HG03064 (cell line): ENCODE measurements around the gene CSK.
"Not testable (repeated sequence)": the region's sequence is repeated elsewhere in the genome, so short reads cannot be mapped to it uniquely, and the experiment has no call there.

Experiments used
- ATAC-seq: cut with Tn5 transposase; IDR thresholded peaks from one replicate; pipeline ENCODE4 v1.9.1; 2021; ENCODE audit warnings: low read depth; ENCODE audit not compliant: unreplicated experiment

The CSK gene

DNA sequence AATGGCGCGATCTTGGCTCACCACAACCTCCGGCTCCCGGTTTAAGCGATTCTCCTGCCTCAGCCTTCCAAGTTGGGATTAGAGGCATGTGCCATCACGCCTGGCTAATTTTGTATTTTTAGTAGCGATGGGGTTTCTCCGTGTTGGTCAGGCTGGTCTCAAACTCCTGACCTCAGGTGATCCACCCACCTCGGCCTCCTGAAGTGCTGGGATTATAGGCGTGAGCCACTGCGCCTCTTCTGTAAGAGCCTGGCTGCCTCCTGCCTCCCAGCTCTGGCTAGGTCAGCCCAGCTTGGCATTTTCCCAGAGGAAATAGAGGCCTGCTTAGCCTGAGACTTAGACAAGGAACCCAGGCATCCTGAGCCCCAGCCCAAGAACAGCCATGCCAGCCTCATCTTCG lies 4.2 kb downstream of the CSK start:
- not testable (repeated sequence) for ATAC-seq

DNA sequence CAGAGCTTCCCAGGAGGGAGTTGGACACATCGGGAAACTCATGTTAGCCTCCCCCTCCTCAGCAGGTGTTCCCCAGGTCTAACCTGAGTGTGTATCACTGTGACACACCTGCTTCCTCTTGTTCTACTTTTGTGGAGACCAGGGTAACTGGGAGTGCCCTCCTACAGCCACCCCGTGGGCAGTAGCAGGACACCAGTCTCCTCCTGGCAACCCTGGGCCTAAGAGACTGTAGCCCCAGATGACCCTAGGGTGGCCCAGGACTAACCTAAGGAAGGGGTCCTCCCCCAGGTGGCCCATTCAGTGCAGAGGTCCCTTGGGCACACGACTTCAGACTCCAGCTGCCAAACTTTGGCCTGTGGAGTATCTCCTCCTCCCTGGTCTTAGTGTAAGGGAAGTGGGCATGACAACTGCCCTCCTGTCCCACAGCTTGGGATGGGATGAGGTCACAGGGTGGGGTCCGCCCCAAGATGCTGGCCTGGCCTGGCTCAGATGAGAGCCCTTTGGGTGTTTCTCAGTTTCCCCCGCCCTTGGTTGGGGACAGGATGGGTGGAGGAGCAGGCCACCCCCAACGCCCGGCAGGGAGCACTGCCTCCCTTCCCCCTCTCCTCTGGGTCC lies 4.8 kb downstream of the CSK start:
- ATAC-seq: no peak

DNA sequence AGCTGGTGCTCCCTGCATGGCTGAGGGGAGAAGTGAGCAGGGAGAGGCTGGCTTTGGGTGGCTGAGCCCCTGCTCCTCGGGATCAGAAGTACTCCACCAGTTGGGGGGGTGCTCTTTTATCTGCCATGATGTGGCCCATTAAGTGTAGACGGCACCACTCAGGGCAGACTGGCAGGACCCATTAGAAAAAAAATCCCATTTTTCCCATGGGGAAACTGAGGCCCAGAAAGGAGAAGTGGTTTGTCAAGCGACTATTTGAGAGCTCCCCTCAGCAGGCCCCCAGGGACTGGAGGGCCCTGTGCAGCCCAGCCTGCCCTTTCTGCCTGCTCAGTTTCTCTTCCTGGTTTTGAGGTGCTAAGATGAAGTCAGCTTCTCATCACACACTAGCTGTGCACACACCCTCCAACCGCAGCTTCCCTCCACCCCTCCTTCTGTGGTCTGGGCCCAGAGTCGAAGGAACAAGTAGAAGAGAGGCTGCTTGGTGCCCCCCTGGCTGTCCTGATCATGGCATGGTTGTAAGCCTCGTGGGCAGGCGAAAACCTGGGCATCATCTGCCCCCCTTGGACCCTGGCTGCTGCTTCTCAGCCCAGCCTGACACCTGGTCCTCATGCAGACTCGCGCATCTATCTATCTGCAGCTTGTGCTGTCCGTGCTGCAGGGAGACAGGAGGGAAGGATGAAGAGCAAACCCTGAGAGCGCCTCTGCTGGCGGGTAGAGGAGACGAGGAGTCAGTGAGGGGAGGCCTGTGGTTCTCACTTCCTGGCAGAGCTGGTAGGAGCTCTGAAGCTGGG lies 5.6 kb downstream of the CSK start:
- ATAC-seq: peak; percentile 36

DNA sequence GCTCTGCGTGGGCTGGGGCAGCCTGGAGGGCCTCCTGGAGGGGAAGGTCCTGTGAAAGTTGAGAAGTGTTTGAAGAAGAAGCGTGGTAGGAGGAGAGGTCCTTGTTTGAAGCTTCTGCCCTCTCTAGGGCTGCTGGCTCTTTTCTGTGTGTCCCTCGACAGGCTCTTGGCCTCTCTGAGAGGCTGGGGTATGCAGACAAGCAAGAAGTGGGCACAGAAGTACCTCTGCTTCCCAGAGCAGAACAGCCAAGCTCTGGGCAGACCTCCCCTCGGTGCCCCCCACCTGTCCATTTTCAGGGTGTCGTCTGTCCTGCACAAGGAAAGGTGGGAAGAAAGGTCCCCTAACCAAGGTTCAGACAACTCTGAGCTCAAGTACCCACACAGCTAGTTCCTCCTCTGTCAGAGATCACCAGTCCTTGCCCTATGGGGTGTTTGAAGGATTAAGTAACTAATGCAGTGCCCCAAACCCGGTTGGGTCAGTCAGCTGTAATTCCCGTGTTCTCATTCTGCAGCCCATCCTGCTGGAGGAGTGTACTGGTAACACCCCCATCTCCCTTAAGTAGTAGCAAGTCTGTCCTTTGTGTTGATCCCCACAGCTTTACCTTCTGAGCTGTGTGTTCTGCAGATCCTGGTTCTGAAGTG lies 6.3 kb downstream of the CSK start:
- ATAC-seq: no peak

DNA sequence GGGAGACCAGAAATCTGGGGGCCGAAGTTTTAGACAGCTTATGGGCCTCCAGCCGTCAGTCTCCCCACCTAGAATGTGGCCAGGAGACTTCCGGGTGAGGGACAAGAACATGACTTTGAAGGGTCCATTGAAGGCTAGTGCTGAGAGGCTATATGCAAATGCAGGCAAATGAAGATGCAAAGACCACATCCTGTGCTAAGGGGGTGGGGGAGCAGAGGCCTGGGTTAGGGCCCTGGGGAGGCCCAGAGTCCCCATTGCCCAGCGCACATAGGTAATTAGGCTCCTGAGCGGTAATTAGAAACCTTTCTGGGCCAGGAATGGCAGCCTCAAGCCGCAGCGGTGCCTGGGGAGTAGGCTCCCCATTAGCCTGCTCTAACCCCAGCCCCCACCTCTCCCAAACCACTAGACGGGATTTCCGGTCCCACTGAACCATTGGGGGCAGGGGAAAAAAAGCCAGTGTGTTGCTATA lies 6.8 kb downstream of the CSK start:
- no peak for ATAC-seq

DNA sequence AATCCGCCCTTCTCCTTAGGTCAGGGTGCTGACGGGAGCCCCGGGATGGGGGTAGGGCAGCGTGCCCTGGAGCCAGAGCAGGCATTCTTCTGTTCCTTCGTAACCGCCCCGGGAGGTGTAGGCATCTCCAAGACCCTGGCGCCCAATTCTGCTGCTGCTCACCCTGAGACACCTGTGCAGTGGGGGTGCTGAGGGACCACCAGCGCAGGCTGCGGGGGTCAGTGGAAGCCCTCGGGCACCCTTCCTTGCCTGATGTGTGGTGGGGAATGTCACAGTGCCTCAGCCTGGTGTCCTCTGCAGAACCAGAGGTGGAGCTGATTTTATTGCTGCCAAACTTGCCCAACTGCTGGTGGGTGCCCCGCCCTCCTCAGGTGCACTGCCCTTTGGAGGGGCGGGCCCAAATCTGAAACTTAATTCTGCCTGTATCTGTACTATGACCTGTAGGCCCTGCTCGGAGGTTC lies 7.3 kb downstream of the CSK start:
- ATAC-seq: no peak

DNA sequence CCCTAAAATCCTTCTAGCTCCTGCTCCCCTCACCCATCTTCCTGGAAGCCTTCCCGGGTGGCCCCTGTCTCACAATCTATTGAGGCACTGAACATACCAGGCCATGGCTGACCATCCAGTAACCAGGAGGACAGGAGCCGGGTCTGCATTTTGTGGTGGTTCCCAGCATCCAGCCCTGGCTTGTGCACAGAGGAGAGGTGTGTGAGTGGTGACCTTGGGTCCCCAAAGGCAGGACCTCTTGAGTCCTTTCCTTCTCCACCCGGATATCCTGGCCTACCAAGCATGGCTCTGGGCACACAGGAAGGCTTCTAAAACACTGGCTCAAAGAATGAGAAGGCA lies 7.8 kb downstream of the CSK start:
- no peak for ATAC-seq

DNA sequence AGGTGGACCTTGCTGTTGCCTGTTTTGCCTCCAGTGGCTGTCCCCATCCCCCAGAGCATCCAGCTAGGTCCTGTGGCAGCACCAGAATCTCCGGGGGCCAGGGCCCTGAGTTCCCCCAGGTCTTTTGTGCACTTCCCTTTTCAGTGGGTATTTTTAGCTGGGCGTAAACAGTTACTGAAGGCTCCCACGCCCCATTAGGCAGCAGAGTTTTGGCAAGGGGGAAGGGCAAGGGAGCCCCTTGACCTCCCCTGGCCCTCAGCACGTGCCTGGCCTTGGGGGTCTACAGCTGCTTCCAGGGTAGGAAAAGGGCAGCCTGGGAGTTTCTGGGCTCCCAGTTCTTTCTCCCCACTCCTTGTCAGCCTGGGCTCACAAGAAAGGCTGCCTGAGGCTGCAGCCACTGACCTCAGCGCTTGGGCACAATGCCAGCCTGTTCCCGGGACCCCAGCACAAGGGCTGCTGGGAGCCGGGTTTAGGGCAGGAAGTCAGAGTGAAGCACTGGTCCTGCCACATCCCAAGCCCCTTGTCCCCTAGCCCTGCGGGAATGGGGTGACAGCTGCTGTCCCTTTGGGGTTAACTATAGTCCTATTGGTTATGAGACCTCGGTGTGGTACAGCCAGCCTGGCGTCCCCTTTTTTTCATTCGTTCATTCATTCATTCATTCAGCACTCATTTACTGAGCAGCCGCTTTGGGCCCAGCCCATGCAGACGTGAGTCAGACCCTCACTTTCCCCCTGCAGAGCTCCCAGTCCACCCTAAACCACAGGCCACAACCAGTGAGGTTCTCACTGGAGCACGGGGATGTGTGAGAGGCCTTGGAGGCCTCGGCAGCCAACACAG lies 8.4 kb downstream of the CSK start:
- ATAC-seq: no peak

DNA sequence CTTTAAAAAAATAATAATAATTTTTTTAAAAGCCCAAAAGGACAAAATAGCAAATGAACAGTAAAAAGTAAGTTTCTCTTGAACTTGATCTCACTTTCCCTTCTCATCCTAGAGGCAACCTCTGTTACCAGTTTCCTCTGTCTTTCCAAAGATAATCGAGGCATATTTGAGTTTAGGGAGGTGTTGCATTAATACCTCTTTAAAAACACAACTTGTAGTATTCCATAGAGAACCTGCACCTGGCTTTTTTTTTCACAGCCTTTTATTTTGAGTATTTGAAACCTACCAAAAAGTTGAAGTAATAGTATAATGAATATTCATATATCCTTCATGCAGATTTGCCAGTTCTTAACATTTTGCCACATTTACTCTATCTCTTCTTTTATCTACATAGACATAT lies 9.1 kb downstream of the CSK start:
- no peak for ATAC-seq

DNA sequence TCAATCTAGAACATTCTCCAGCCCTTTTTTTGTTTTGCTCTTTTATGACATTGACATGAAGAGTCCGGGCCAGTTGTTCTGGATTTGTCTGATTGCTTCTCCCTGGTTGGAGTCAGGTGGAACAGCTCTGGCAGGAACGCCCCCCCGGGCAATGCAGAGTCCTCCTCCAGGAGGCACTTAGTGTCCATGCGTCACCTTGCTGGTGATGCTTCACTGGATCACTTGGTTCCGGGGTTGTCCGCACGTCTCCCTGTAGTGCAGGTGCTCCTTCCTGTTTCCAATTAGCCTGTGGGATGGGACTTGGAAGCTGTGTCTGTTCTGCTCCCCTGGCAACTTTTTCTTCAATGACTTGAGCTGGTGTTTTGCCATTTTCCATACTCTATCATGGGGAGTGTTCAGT lies 9.8 kb downstream of the CSK start:
- ATAC-seq: no peak

DNA sequence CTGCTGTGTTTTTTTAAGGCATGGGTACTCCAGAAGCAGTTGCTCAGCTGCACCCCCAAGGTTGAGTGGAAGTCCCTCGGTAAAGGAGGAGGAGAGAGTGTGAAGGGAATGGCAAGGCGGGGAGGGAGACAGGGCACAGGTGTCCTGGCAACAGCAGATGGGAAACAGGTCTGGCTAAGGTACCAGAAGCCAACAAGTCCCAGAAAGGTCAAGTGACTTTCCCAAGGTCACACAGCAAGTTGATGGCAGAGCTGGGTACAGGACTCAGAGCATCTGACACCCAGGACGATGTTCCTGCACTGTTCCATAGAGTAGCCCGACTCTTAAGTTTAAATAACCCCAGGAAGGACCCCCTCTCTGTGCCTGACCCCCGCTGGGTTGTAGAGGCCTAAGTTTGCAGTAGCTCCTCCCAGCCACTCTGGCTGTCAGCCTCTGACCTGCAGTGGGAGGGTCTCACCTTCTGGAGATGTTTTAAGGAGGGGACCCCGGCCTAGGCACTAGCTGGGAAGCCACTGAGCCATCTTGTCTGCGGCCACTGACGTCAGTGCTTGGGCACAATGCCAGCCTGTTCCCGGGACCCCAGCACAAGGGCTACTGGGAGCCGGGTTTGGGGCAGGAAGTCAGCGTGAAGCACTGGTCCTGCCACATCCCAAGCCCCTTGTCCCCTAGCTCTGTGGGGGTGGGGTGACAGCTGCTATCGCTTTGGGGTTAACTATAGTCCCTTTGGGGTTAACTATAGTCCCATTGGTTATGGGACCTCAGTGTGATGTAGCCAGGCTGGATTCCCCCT lies 10.5 kb downstream of the CSK start:
- no peak for ATAC-seq

DNA sequence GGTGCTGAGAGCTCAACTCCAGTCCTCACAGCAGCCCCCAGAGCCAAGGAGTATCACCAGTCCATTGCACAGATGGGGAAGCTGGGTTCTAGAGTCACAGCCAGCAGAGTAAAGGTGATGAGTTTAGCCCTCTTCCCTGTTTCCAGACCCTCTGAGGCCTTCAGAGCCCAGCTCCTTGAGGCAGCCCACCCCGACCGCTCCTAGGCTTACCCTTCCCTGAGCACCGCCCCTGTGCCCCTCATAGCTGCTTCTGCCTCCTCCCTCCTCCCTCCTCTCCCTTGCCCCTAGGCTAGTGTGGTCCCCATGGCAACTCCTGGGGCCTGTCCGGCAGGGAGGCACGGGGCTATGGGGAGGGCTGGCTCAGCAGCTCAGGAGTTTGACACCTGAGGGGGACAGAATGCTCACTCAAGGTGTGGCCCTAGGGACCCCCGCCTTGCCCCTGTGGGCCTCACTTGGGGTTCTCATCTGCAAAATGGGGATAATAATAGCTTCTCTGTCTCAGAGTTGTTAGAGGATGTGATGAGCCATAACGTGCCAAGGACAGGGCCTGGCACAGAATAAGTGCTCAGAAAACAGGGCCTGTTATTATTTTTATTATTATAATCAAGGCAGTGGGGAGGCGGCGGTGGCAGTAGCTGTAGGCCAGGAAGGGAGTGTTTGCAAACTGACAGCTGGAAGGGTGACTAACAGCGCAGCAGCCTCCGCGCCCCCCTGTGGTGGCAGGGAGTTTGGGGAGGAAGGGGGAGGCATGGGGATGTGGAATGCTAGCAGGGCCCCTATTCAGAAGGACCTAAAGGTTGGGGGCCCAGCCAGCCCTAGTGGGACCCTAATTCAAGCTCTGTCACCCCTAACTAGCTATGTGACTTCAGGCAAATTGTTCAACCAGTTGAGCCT lies 11.5 kb downstream of the CSK start:
- no peak for ATAC-seq

DNA sequence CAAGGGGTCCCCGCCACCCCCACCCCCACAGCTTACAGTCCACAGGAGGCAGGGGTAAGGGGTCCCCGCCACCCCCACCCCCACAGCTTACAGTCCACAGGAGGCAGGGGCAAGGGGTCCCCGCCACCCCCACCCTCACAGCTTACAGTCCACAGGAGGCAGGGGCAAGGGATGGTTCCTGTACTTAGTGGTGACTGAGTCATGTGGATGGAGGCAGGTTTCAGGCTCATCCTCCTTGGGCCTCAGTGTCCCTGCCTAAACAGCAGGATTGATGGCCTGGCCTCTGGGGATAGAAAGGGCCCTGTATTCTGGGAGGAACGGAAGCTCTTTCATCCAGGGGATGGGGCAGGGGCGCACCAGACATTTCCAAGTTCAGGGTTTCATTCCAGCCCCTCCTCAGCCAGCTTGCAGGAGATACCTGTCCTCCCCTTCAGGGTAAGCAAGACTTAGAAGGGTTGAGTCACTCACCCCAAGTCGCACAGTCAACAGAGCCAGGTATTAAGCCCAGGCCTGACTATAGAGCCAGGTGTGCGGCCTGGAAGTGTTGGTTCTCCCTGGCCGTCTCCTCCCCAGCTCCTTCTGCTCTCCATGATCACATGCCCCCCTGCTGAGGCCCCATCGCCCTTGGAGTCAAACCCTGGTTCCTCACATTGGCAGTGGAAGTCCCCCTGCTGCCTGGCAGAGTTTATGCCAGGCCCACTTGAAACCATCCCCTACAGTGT lies 12.5 kb downstream of the CSK start:
- no peak for ATAC-seq

DNA sequence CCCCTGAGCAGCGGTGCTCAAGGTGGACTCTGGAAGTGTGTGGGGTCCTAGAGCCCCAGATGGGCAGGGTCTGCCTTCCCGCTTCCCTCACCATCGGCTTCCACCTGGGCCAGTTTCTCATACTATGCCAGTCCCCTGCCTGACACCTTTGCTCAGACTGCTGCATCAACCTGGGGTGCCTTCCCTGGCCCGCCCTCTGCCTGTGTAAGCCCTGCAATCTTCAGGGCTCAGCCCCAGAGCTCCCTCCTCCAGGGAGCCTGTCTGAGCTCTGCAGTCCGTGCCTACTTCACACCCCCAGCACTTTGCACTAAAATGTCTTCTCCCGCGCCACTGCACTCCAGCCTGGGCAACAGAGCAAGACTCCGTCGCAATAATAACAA lies 13.1 kb downstream of the CSK start:
- no peak for ATAC-seq

DNA sequence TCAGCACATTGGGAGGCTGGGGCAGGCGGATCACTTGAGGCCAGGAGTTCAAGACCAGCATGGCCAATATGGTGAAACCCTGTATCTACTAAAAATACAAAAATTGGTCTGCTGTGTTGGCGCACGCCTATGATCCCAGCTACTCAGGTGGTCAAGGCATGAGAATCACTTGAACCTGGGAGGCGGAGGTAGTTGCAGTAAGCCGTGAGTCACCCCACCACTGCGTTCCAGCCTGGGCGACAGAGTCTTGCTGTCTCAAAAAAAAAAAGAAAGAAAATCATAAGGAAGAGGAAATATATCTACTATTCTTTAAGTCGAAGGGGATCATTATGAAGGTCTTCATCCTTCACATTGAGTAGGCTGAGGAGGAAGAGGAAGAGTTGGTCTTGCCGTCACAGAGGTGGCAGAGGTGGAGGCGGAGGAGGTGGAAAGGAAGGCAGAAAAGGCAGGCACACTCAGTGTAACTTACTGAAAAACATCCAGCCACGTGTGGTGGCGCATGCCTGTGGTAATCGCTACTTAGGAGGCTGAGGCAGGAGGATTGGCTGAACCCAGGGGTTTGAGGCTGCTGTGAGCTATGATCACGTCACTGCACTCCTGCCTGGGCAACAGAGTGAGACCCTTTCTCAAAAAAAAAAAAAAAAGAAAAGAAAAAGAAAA lies 14.2 kb downstream of the CSK start:
- no peak for ATAC-seq

DNA sequence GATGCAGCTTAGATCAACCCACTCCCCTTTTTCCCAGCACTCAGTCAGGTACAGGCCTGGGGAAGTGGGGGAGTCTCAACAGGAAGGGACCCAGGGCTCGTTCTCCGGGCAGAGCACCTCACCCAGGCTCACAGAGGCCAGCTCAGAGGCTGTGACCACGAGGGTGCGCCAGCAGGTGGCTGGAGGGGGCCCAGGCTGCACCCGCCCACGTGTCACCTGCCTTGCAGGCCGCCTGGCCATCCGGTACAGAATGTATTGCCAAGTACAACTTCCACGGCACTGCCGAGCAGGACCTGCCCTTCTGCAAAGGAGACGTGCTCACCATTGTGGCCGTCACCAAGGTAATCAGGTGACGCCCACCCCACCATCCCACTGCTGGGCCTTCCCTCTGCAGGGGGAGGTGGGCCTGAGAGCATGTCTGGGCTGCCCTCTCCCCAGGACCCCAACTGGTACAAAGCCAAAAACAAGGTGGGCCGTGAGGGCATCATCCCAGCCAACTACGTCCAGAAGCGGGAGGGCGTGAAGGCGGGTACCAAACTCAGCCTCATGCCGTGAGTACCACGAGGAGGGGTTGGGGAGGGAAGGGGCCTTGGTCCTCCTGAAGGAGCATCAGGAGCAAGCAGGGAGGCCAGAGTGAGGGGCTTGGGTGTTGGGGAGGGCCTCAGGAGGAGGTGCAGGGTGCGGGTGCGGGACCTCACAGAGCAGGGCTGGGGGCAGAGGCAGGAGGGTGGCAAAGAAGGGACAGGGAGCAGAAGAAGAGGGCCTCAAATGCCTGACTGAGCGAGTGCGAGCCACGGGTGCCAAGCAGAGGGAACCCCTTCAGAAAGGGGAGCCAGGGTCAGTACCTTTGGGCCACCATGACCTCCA lies 16.7 kb downstream of the CSK start:
- no peak for ATAC-seq

DNA sequence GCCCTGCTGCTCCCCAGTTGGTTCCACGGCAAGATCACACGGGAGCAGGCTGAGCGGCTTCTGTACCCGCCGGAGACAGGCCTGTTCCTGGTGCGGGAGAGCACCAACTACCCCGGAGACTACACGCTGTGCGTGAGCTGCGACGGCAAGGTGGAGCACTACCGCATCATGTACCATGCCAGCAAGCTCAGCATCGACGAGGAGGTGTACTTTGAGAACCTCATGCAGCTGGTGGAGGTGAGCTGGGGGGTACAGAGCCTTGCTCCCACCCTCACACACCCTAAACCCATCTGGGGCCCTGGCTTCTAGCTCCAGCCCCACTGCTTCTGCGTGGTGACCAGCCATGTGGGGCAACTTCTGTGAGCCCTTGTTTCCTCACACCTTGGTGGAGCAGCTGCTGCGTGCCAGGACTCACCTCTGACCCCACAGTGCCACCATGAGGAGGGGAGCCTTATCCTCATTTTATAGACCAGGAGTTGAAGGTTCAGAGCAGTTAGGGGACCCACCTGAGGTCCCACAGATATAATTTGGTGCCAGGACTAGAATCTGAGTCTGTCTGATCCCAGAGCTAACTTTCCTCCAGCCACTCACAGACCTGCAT lies 17.5 kb downstream of the CSK start:
- no peak for ATAC-seq
